Endothelial cell of umbilical vein (primary cell): ENCODE results near the gene HES7. TPM values are rescaled to one million over a fixed set of nuclear protein-coding genes. Genes with fewer than 3 reads are reported as not detected.

Experiments
- BruUV-seq: library from RNA; stranded (reverse); fragments of 400-500 nt; replicated peaks from 2 replicates; lab custom pipeline; 2021; lab: Mats Ljungman, UMichigan
- CTCF ChIA-PET: fragments of 300-600, 350-600 bp; sonication (Branson Sonifier 250); formaldehyde crosslinking; loops from one replicate; lab custom pipeline; 2021; ENCODE audit warnings: antibody characterized with exemption, inconsistent platforms; lab: Charles Lee
- POLR2A ChIA-PET: fragments of 300-600, 350-600 bp; sonication (Branson Sonifier 250); formaldehyde crosslinking; loops from one replicate; lab custom pipeline; 2021; ENCODE audit warnings: antibody characterized with exemption, inconsistent platforms; lab: Charles Lee
- DNase-seq: peaks from one replicate; pipeline ENCODE4 v3.0.0-alpha.2; 2011; ENCODE audit warnings: low read depth, low spot score
- FAIRE-seq: peaks from 2 replicates; lab custom pipeline; 2011; peaks lifted over from hg19 to GRCh38; lab: Jason Lieb, UNC
- H2AFZ ChIP-seq: 2 replicates; pipeline ENCODE4 v1.6.0; 2012; ENCODE audit warnings: low read depth, low read length, control low read depth, inconsistent platforms
- H3K27ac ChIP-seq: 2 replicates; pipeline ENCODE4 v1.5.1; 2011; ENCODE audit warnings: low read depth, mild to moderate bottlenecking, control low read depth, low read length, moderate library complexity; ENCODE audit not compliant: insufficient read depth
- H3K27me3 ChIP-seq, 2 experiments: 2 replicates each; pipeline versions ENCODE4 v1.6.0 to v1.6.1; 2011; ENCODE audit warnings: low read length in 2 of 2, mixed read lengths in 1 of 2; ENCODE audit not compliant: control insufficient read depth in 2 of 2, insufficient read depth in 2 of 2
- H3K36me3 ChIP-seq, 2 experiments: 2 replicates in 1 of 2; 3 replicates in 1 of 2; pipeline ENCODE4 v1.5.1; 2011; ENCODE audit warnings: low read length in 2 of 2, mild to moderate bottlenecking in 1 of 2, moderate library complexity in 1 of 2; ENCODE audit not compliant: control insufficient read depth in 2 of 2, insufficient read depth in 2 of 2; ENCODE audit errors: extremely low read depth in 1 of 2
- H3K4me1 ChIP-seq: 3 replicates; pipeline ENCODE4 v1.5.1; 2011; ENCODE audit warnings: mild to moderate bottlenecking, low read length; ENCODE audit not compliant: control insufficient read depth, insufficient read depth; ENCODE audit errors: extremely low read depth
- H3K4me2 ChIP-seq: 2 replicates; pipeline ENCODE4 v1.6.1; 2011; ENCODE audit warnings: low read length, control low read depth, mixed read lengths; ENCODE audit not compliant: insufficient read depth
- H3K4me3 ChIP-seq, 3 experiments: fragments of 200-600 bp in 1 of 3; sonication (generic), shearing (Covaris generic) in 1 of 3; replicated peaks in 1 of 3; 2 replicates each; pipeline ENCODE4 v1.5.1; 2011 to 2016; ENCODE audit warnings: control low read depth in 3 of 3, low read length in 3 of 3, mild to moderate bottlenecking in 2 of 3, inconsistent platforms in 1 of 3, low read depth in 1 of 3, moderate library complexity in 1 of 3; ENCODE audit not compliant: insufficient read depth in 1 of 3
- H3K79me2 ChIP-seq: 2 replicates; pipeline ENCODE4 v1.6.0; 2012; ENCODE audit warnings: low read length, inconsistent platforms; ENCODE audit not compliant: control insufficient read depth, insufficient read depth
- H3K9ac ChIP-seq: replicated peaks from 2 replicates; pipeline ENCODE3; 2011; ENCODE audit warnings: low read length, control low read depth; ENCODE audit not compliant: insufficient read depth; ENCODE audit errors: extremely low read depth
- H3K9me1 ChIP-seq: replicated peaks from 3 replicates; pipeline ENCODE4 v1.6.0; 2011; ENCODE audit warnings: mild to moderate bottlenecking, low read length; ENCODE audit not compliant: control insufficient read depth, insufficient read depth; ENCODE audit errors: extremely low read depth
- H3K9me3 ChIP-seq: replicated peaks from 2 replicates; pipeline ENCODE4 v1.5.1; 2012; ENCODE audit warnings: low read length, inconsistent platforms; ENCODE audit not compliant: control insufficient read depth, insufficient read depth
- H4K20me1 ChIP-seq: replicated peaks from 2 replicates; pipeline ENCODE3; 2011; ENCODE audit warnings: mild to moderate bottlenecking, low read length; ENCODE audit not compliant: control insufficient read depth, insufficient read depth; ENCODE audit errors: extremely low read depth
- EZH2 ChIP-seq: IDR thresholded peaks from 2 replicates; pipeline ENCODE4 v1.6.1; 2012; ENCODE audit warnings: borderline replicate concordance, low read depth, mild to moderate bottlenecking, moderate library complexity, low read length, inconsistent platforms; ENCODE audit not compliant: severe bottlenecking
- FOS ChIP-seq: IDR thresholded peaks from 2 replicates; pipeline ENCODE4 v1.6.1; 2011; ENCODE audit warnings: mild to moderate bottlenecking, low read length, moderate library complexity, borderline replicate concordance; ENCODE audit not compliant: insufficient read depth
- GATA2 ChIP-seq: IDR thresholded peaks from 2 replicates; pipeline ENCODE4 v1.7.0; 2011; ENCODE audit warnings: low read depth, mild to moderate bottlenecking, moderate library complexity, mixed read lengths, low read length; ENCODE audit not compliant: insufficient read length, insufficient read depth
- JUN ChIP-seq: IDR thresholded peaks from 2 replicates; pipeline ENCODE4 v1.6.1; 2011; ENCODE audit warnings: borderline replicate concordance, low read depth; ENCODE audit not compliant: insufficient read length, insufficient read depth
- MYC ChIP-seq: IDR thresholded peaks from one replicate; pipeline ENCODE4 v1.6.1; 2011; ENCODE audit warnings: mild to moderate bottlenecking, low read depth, low read length
- POLR2A ChIP-seq: IDR thresholded peaks from 2 replicates; pipeline ENCODE4 v1.6.1; 2012; ENCODE audit warnings: low read depth, mild to moderate bottlenecking, control low read depth, low read length
- POLR2AphosphoS5 ChIP-seq: IDR thresholded peaks from 2 replicates; pipeline ENCODE4 v1.6.1; 2012; ENCODE audit warnings: low read depth, mild to moderate bottlenecking, control low read depth, low read length, moderate library complexity; ENCODE audit not compliant: insufficient read depth
- dilution Hi-C: fragments of 300-500 bp; cut with MboI; formaldehyde crosslinking; loops from one replicate; pipeline ENCODE4 v1.15.0; 2019; ENCODE audit warnings: low sequenced_read_pairs; ENCODE audit not compliant: extremely low pct_ligation_motif_present
- intact Hi-C: fragments of 100-400 bp; cut with micrococcal nuclease; formaldehyde crosslinking; loops from one replicate; pipeline ENCODE4 v1.10.0; 2022
- polyA plus RNA-seq, 4 experiments: library from polyadenylated mRNA; depleted of rRNA in 3 of 4; stranded (reverse) in 3 of 4; unstranded in 1 of 4; fragments of >200 nt; gene quantifications; 2 replicates each; pipeline versions ENCODE4 v1.2.1 to v1.2.3, GENCODE V29; 2011 to 2012; ENCODE audit warnings: missing spikeins in 1 of 4
- total RNA-seq: library from RNA; stranded (reverse); gene quantifications from 2 replicates; pipeline ENCODE4 v1.2.3, GENCODE V29; 2021
- TF ChIP-seq, protein P1 (sequence below): IDR thresholded peaks from 2 replicates; pipeline ENCODE4 v1.6.1; 2011; ENCODE audit not compliant: insufficient read depth, insufficient read length
- TF ChIP-seq, protein P2 (sequence below), 2 donors: IDR thresholded peaks; 1 replicate in 1 of 2; 2 replicates in 1 of 2; pipeline ENCODE4 v1.5.1; 2011; ENCODE audit warnings: low read length in 2 of 2, mild to moderate bottlenecking in 2 of 2, moderate library complexity in 2 of 2, control low read depth in 1 of 2, inconsistent platforms in 1 of 2, low read depth in 1 of 2; ENCODE audit not compliant: insufficient read depth in 1 of 2; ENCODE audit errors: extremely low read depth in 1 of 2

Gene HES7
- total and polyA plus RNA-seq, 2 donors (not counting 3 experiments of a cell fraction or from before 2014, with no cell fraction given), result 0.19 to 0.51 TPM

DNA sequence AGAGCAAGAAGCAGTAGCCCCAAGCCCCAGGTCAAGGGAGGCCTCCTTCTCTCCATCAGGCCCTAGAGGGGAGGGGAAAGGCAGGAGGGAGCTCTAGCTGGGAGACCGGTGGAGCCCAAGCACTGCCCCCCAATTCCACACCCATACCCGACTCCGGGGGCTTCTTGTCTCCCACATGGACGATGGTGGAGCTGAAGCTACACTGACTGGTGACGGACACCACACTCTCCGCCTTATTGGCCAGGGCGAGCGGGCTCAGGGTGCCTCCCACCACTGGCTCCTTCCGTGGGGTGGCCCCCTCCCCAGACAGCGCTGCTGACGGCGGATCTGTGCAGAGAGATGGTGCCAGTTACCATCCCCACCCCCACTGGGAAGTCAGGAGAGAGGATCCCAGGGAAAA is 21.9 kb upstream of the HES7 start:
- DNase-seq, result no peak
- Histone ChIP-seq H3K27me3 (no peaks in the 10 kb centered on the region), H4K20me1 (no peaks in the 10 kb centered on the region), H3K79me2 (peaks cover 5% of the 10 kb centered on the region), H2AFZ (no peak overlapping the region), H3K4me1 (peaks cover 3% of the 10 kb centered on the region), H3K9ac (no peak overlapping the region), H3K27ac (no peak overlapping the region), H3K36me3 (peaks cover 2 to 77% of the 10 kb centered on the region in 2 experiments), H3K4me3 (no peak overlapping the region), H3K9me1 (no peaks in the 10 kb centered on the region), H3K4me2 (no peak overlapping the region), H3K9me3 (no peaks in the 10 kb centered on the region)
- dilution Hi-C loops (no loop called here), intact Hi-C loops (no loop called here)
- no TSS peak for BruUV-seq
- ChIA-PET POLR2A (no interaction called here), CTCF (interaction anchor here (0.9 kb wide), 1 partner anchor 22 kb away, joined by 3 read pairs; the partner anchor contains the start of gene HES7)
- TF ChIP-seq FOS (no peak), GATA2 (no peak), JUN (no peak), POLR2A (no peak), POLR2AphosphoS5 (no peak), MYC (no peak), EZH2 (no peak)
- TF ChIP-seq, protein P1, sequence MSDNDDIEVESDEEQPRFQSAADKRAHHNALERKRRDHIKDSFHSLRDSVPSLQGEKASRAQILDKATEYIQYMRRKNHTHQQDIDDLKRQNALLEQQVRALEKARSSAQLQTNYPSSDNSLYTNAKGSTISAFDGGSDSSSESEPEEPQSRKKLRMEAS, result no peak
- TF ChIP-seq, protein P2, sequence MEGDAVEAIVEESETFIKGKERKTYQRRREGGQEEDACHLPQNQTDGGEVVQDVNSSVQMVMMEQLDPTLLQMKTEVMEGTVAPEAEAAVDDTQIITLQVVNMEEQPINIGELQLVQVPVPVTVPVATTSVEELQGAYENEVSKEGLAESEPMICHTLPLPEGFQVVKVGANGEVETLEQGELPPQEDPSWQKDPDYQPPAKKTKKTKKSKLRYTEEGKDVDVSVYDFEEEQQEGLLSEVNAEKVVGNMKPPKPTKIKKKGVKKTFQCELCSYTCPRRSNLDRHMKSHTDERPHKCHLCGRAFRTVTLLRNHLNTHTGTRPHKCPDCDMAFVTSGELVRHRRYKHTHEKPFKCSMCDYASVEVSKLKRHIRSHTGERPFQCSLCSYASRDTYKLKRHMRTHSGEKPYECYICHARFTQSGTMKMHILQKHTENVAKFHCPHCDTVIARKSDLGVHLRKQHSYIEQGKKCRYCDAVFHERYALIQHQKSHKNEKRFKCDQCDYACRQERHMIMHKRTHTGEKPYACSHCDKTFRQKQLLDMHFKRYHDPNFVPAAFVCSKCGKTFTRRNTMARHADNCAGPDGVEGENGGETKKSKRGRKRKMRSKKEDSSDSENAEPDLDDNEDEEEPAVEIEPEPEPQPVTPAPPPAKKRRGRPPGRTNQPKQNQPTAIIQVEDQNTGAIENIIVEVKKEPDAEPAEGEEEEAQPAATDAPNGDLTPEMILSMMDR (IDR thresholded peaks at IDR 0.05; ENCODE audit: extremely low read depth in 1 of 2, insufficient read depth in 1 of 2, low read depth in 1 of 2, low read length in 2 of 2), result no peak
- FAIRE-seq, result no peak
